Gastroesophageal sphincter (tissue), 3 donors: ENCODE measurements around the gene NTMT1.

Experiments used
- CTCF ChIP-seq, 4 experiments: fragments of 200-600 bp in 2 of 4; fragments of 450-650 bp in 2 of 4; sonication (generic) in 1 of 4; IDR thresholded peaks; one replicate each; pipeline ENCODE4 v1.5.1; 2017 to 2019; ENCODE audit warnings: antibody characterized with exemption in 4 of 4, mild to moderate bottlenecking in 2 of 4, moderate library complexity in 2 of 4
- POLR2A ChIP-seq, 2 donors: fragments of 450-650 bp; IDR thresholded peaks; one replicate each; pipeline ENCODE4 v1.6.1; 2017; ENCODE audit warnings: antibody characterized with exemption in 2 of 2, mild to moderate bottlenecking in 2 of 2, moderate library complexity in 1 of 2

GRCh38 chr9:129580211-129580915 is 45.6 kb upstream of the NTMT1 start:
- no peak for TF ChIP-seq POLR2A (IDR thresholded peaks at IDR 0.05)
- TF ChIP-seq CTCF (IDR thresholded peaks at IDR 0.05), result no peak
